Left lung (tissue), 10 donors: ENCODE measurements around the gene MTR. TPM values are rescaled to one million over a fixed set of nuclear protein-coding genes. Genes with fewer than 3 reads are reported as not detected.
A peak's percentile ranks its signal among the peaks of the same experiment; 100 is the strongest.

ENCODE experiments used
- ATAC-seq: fragments of 200-7000 bp; cut with Tn5 transposase; one replicate; pipeline ENCODE4 v1.9.1; 2020; ENCODE audit warnings: moderate library complexity
- DNase-seq, 4 donors: peaks; one replicate each; pipeline ENCODE4 v3.0.0-alpha.2; 2013 to 2020
- H3K27ac ChIP-seq, 2 donors: fragments of 200-600 bp; sonication (generic) in 1 of 2; one replicate each; pipeline versions ENCODE4 v1.5.0 to v1.8.0; 2020 to 2021
- H3K27me3 ChIP-seq, 2 donors: fragments of 200-600 bp; sonication (generic) in 1 of 2; one replicate each; pipeline versions ENCODE4 v1.5.0 to v1.8.0; 2020 to 2021
- H3K36me3 ChIP-seq, 2 donors: fragments of 200-600 bp; sonication (generic) in 1 of 2; one replicate each; pipeline versions ENCODE4 v1.5.0 to v1.8.0; 2020 to 2021
- H3K4me1 ChIP-seq, 2 donors: fragments of 200-600 bp; one replicate each; pipeline ENCODE4 v1.8.0; 2021
- H3K4me3 ChIP-seq, 2 donors: fragments of 200-600 bp; sonication (generic) in 1 of 2; one replicate each; pipeline versions ENCODE4 v1.5.0 to v1.8.0; 2020 to 2021; ENCODE audit warnings: mild to moderate bottlenecking in 1 of 2
- H3K9me3 ChIP-seq, 2 donors: fragments of 200-600 bp; sonication (generic) in 1 of 2; one replicate each; pipeline versions ENCODE4 v1.5.0 to v1.8.0; 2020 to 2021
- intact Hi-C, 2 donors: fragments of 100-400 bp; cut with DNase I; formaldehyde crosslinking; loops; one replicate each; pipeline versions ENCODE4 v1.11.2 to v1.14.2; 2022
- polyA plus RNA-seq, 6 donors: library from polyadenylated mRNA; unstranded; fragments of 120-200 nt; gene quantifications; one replicate each; pipeline ENCODE4 v1.2.1, GENCODE V29; 2013; ENCODE audit not compliant: insufficient read length in 6 of 6
- total RNA-seq, 2 donors: library from RNA; stranded (reverse); fragmentation: NEBNext Ultra II Directional; extraction: Animal tissue kit (Norgen Biotek cat#: 25700); gene quantifications; one replicate each; pipeline ENCODE4 v1.2.1, GENCODE V29; 2021
- TF ChIP-seq, protein P1 (sequence below), 2 donors: fragments of 200-600 bp; sonication (generic) in 1 of 2; IDR thresholded peaks; one replicate each; pipeline versions ENCODE4 v1.5.0 to v1.8.0; 2021; ENCODE audit warnings: antibody characterized with exemption in 2 of 2
- donor health status: DM: no; HTN: yes; CAD: no.
- donor health status: DM: no; HTN: no; CAD: no.

MTR gene
- total and polyA plus RNA-seq, 8 donors = 35.9 to 52.2 (median 42.3) TPM

GRCh38 chr1:236808005-236808404 is 12.9 kb downstream of the MTR start:
- peak; percentile 16 for ATAC-seq
- DNase-seq = no peak
- H3K36me3 ChIP-seq = peaks cover 0 to 59% of the 10 kb centered on the region in 2 donors
- no peaks in the 10 kb centered on the region for H3K9me3 ChIP-seq
- peaks cover 0 to 13% of the 10 kb centered on the region in 2 donors for H3K4me1 ChIP-seq
- intact Hi-C loops = no loop called here
- no peak overlapping the region for H3K27ac ChIP-seq
- TF ChIP-seq, protein P1, sequence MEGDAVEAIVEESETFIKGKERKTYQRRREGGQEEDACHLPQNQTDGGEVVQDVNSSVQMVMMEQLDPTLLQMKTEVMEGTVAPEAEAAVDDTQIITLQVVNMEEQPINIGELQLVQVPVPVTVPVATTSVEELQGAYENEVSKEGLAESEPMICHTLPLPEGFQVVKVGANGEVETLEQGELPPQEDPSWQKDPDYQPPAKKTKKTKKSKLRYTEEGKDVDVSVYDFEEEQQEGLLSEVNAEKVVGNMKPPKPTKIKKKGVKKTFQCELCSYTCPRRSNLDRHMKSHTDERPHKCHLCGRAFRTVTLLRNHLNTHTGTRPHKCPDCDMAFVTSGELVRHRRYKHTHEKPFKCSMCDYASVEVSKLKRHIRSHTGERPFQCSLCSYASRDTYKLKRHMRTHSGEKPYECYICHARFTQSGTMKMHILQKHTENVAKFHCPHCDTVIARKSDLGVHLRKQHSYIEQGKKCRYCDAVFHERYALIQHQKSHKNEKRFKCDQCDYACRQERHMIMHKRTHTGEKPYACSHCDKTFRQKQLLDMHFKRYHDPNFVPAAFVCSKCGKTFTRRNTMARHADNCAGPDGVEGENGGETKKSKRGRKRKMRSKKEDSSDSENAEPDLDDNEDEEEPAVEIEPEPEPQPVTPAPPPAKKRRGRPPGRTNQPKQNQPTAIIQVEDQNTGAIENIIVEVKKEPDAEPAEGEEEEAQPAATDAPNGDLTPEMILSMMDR (IDR thresholded peaks at IDR 0.05) = no peak
- H3K4me3 ChIP-seq = no peak overlapping the region
- no peaks in the 10 kb centered on the region for H3K27me3 ChIP-seq

GRCh38 chr1:236808564-236809130 is 13.6 kb downstream of the MTR start:
- Histone ChIP-seq H3K4me3 (no peak overlapping the region), H3K4me1 (peaks cover 0 to 13% of the 10 kb centered on the region in 2 donors), H3K27ac (no peak overlapping the region), H3K27me3 (no peaks in the 10 kb centered on the region), H3K36me3 (peaks cover 0 to 61% of the 10 kb centered on the region in 2 donors), H3K9me3 (no peaks in the 10 kb centered on the region)
- ATAC-seq (peak; percentile 84), DNase-seq (peak in 1 of 4 donors; percentile 13)
- TF ChIP-seq, protein P1 (IDR thresholded peaks at IDR 0.05) = no peak
- intact Hi-C loops = no loop called here

- no peak overlapping the region for H3K4me3 ChIP-seq
- H3K4me1 ChIP-seq = peaks cover 0 to 13% of the 10 kb centered on the region in 2 donors
- TF ChIP-seq, protein P1 (IDR thresholded peaks at IDR 0.05) = no peak
- intact Hi-C loops = no loop called here
- H3K27ac ChIP-seq = no peak overlapping the region
- no peaks in the 10 kb centered on the region for H3K9me3 ChIP-seq
- ATAC-seq (peak; percentile 46), DNase-seq (peak in 1 of 4 donors; percentile 16)
- H3K27me3 ChIP-seq = no peaks in the 10 kb centered on the region
- peaks cover 0 to 64% of the 10 kb centered on the region in 2 donors for H3K36me3 ChIP-seq
Measured at GRCh38 chr1:236809148-236809547, 14.1 kb downstream of the MTR start.

GRCh38 chr1:236810018-236810417 is 14.9 kb downstream of the MTR start:
- ATAC-seq (no peak), DNase-seq (no peak)
- H3K27ac ChIP-seq = no peak overlapping the region
- peaks cover 0 to 13% of the 10 kb centered on the region in 2 donors for H3K4me1 ChIP-seq
- no peak overlapping the region for H3K4me3 ChIP-seq
- H3K9me3 ChIP-seq = no peaks in the 10 kb centered on the region
- TF ChIP-seq, protein P1 (IDR thresholded peaks at IDR 0.05) = no peak
- H3K36me3 ChIP-seq = peaks cover 0 to 68% of the 10 kb centered on the region in 2 donors
- intact Hi-C loops = no loop called here
- H3K27me3 ChIP-seq = no peaks in the 10 kb centered on the region

DNA sequence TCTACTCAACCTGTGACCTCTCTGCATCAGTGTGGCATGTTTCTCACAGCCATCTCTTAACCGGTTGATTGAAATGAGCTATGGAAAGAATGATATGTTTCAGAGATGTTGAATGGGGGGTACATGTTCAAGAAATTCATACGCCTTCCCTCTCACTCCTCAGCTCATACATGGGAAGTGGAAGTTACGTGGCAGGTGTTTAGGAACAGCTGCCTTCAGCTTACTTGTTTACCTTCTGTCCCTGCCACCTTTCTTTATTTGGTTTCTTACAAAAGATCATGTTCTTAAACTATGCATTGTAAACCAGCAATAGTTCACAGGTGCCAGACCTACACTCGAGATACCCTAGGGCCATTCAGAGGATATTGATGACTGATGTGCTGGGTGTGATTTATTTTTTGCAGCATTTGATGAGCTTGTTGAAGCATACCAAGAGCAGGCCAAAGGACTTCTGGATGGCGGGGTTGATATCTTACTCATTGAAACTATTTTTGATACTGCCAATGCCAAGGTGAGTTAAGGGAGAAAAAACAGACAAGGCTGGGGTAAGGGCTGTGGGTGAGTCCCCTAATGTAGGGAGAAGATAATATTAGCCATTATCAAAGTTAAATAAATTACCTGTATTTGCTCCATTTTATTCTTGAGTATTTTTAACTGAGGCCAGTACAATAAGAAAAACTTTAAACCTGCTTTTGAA is 17.4 kb downstream of the MTR start:
- intact Hi-C loops = no loop called here
- Histone ChIP-seq H3K27me3 (no peaks in the 10 kb centered on the region), H3K9me3 (no peaks in the 10 kb centered on the region), H3K4me3 (no peak overlapping the region), H3K27ac (no peak overlapping the region), H3K36me3 (peaks cover 0 to 83% of the 10 kb centered on the region in 2 donors), H3K4me1 (peaks cover 0 to 13% of the 10 kb centered on the region in 2 donors)
- ATAC-seq (no peak), DNase-seq (no peak)
- TF ChIP-seq, protein P1 (IDR thresholded peaks at IDR 0.05) = no peak
